WTC11 (cell line): ENCODE measurements around the gene TP63. TPM values are rescaled to one million over a fixed set of nuclear protein-coding genes. Genes with fewer than 3 reads are reported as not detected.

Source experiments
- ATAC-seq: fragments of 200-7000 bp; cut with Tn5 transposase; 2 replicates; pipeline ENCODE4 v1.10.0; 2021; ENCODE audit warnings: mild to moderate bottlenecking, moderate library complexity
- CTCF ChIA-PET: fragments of 300-600 bp; sonication (Branson Sonifier 250); formaldehyde crosslinking; loops from one replicate; lab custom pipeline; 2021; ENCODE audit warnings: antibody characterized with exemption; lab: Charles Lee
- POLR2A ChIA-PET: fragments of 350-600 bp; sonication (Branson Sonifier 250); formaldehyde crosslinking; loops from one replicate; lab custom pipeline; 2021; ENCODE audit warnings: antibody characterized with exemption; lab: Charles Lee
- DNase-seq: peaks from one replicate; pipeline ENCODE4 v3.0.0; 2021; ENCODE audit warnings: low spot score
- H3K27ac Mint-ChIP-seq: 2 replicates; pipeline ENCODE4 v1.8.0; 2021; ENCODE audit warnings: mixed read lengths
- H3K27me3 Mint-ChIP-seq: 2 replicates; pipeline ENCODE4 v1.8.0; 2021; ENCODE audit warnings: low read depth, mild to moderate bottlenecking, moderate library complexity, mixed read lengths
- H3K36me3 Mint-ChIP-seq: 2 replicates; pipeline ENCODE4 v1.8.0; 2021; ENCODE audit warnings: mixed read lengths
- H3K4me1 Mint-ChIP-seq: 2 replicates; pipeline ENCODE4 v1.8.0; 2022; ENCODE audit warnings: mixed read lengths
- H3K4me3 Mint-ChIP-seq: 2 replicates; pipeline ENCODE4 v1.8.0; 2021; ENCODE audit warnings: mild to moderate bottlenecking, moderate library complexity, mixed read lengths
- H3K9me3 Mint-ChIP-seq: 2 replicates; pipeline ENCODE4 v1.8.0; 2021; ENCODE audit warnings: mixed read lengths
- AR ChIP-seq: fragments of 250-450 bp; sonication (Bioruptor Pico); IDR thresholded peaks from 2 replicates; pipeline ENCODE4 v1.9.0; 2021; ENCODE audit warnings: mild to moderate bottlenecking
- ATF6 ChIP-seq: sonication (generic); formaldehyde crosslinking; IDR thresholded peaks from 2 replicates; pipeline ENCODE4 v1.8.1; 2023; ENCODE audit warnings: mild to moderate bottlenecking, missing genetic modification reagents
- CTCF ChIP-seq: fragments of 200-600 bp; IDR thresholded peaks from 2 replicates; pipeline ENCODE4 v1.8.0; 2022; ENCODE audit warnings: antibody characterized with exemption
- ESRRA ChIP-seq: sonication (generic); formaldehyde crosslinking; IDR thresholded peaks from 2 replicates; pipeline ENCODE4 v1.8.1; 2022; ENCODE audit warnings: mild to moderate bottlenecking, missing genetic modification reagents, borderline replicate concordance
- GRHL2 ChIP-seq: fragments of 250-450 bp; sonication (Bioruptor Pico); IDR thresholded peaks from 2 replicates; pipeline ENCODE4 v1.8.0; 2022; ENCODE audit warnings: mild to moderate bottlenecking, moderate library complexity; ENCODE audit not compliant: insufficient replicate concordance, severe bottlenecking
- HMGA2 ChIP-seq: fragments of 250-450 bp; sonication (Bioruptor Pico); IDR thresholded peaks from 2 replicates; pipeline ENCODE4 v1.4.0; 2021; ENCODE audit warnings: mild to moderate bottlenecking, moderate library complexity
- MXD4 ChIP-seq: fragments of 250-450 bp; sonication (Bioruptor Pico); IDR thresholded peaks from 2 replicates; pipeline ENCODE4 v1.8.0; 2021; ENCODE audit warnings: mild to moderate bottlenecking, moderate library complexity, borderline replicate concordance
- NFYB ChIP-seq: sonication (generic); formaldehyde crosslinking; conservative IDR thresholded peaks from 2 replicates; pipeline ENCODE4 v1.8.0; 2022; ENCODE audit warnings: low read depth, missing genetic modification reagents
- PREB ChIP-seq: sonication (generic); formaldehyde crosslinking; IDR thresholded peaks from 2 replicates; pipeline ENCODE4 v1.8.1; 2022; ENCODE audit warnings: mild to moderate bottlenecking, missing genetic modification reagents, moderate library complexity, borderline replicate concordance
- STAT6 ChIP-seq: sonication (generic); formaldehyde crosslinking; conservative IDR thresholded peaks from 2 replicates; pipeline ENCODE4 v1.8.1; 2023; ENCODE audit warnings: mild to moderate bottlenecking, low read depth, missing genetic modification reagents, moderate library complexity
- USF1 ChIP-seq: sonication (generic); formaldehyde crosslinking; IDR thresholded peaks from 2 replicates; pipeline ENCODE4 v1.8.0; 2022; ENCODE audit warnings: mild to moderate bottlenecking, missing genetic modification reagents
- ZNF219 ChIP-seq: sonication (generic); formaldehyde crosslinking; IDR thresholded peaks from 2 replicates; pipeline ENCODE4 v1.8.0; 2023; ENCODE audit warnings: missing genetic modification reagents, mild to moderate bottlenecking, borderline replicate concordance
- ZNF232 ChIP-seq: sonication (generic); formaldehyde crosslinking; IDR thresholded peaks from 2 replicates; pipeline ENCODE4 v1.8.0; 2022; ENCODE audit warnings: mild to moderate bottlenecking, missing genetic modification reagents
- ZNF263 ChIP-seq: sonication (generic); formaldehyde crosslinking; IDR thresholded peaks from 2 replicates; pipeline ENCODE4 v1.8.1; 2022; ENCODE audit warnings: low read depth, mild to moderate bottlenecking, moderate library complexity, missing genetic modification reagents
- ZNF423 ChIP-seq: fragments of 250-450 bp; sonication (Bioruptor Pico); IDR thresholded peaks from 2 replicates; pipeline ENCODE4 v2.1.2; 2022; ENCODE audit warnings: mild to moderate bottlenecking, moderate library complexity
- ZNF512 ChIP-seq: sonication (generic); formaldehyde crosslinking; IDR thresholded peaks from 2 replicates; pipeline ENCODE4 v1.8.1; 2022; ENCODE audit warnings: missing genetic modification reagents, borderline replicate concordance
- total RNA-seq: library from RNA; stranded (reverse); gene quantifications from 3 replicates; pipeline ENCODE4 v1.2.3, GENCODE V29; 2021
- TF ChIP-seq, protein P1 (sequence below): fragments of 250-450 bp; sonication (Bioruptor Pico); conservative IDR thresholded peaks from 2 replicates; pipeline ENCODE4 v1.9.0; 2021; ENCODE audit warnings: mild to moderate bottlenecking
- TF ChIP-seq, protein P2 (sequence below): sonication (generic); formaldehyde crosslinking; IDR thresholded peaks from 2 replicates; pipeline ENCODE4 v1.8.1; 2022; ENCODE audit warnings: low read depth, mild to moderate bottlenecking, moderate library complexity, missing genetic modification reagents, borderline replicate concordance
- TF ChIP-seq, protein P3 (sequence below): sonication (generic); formaldehyde crosslinking; IDR thresholded peaks from 2 replicates; pipeline ENCODE4 v1.8.0; 2022; ENCODE audit warnings: mild to moderate bottlenecking, missing genetic modification reagents

Gene TP63
- total RNA-seq, 1 experiment from 2014 or later, result 0.09 TPM

DNA sequence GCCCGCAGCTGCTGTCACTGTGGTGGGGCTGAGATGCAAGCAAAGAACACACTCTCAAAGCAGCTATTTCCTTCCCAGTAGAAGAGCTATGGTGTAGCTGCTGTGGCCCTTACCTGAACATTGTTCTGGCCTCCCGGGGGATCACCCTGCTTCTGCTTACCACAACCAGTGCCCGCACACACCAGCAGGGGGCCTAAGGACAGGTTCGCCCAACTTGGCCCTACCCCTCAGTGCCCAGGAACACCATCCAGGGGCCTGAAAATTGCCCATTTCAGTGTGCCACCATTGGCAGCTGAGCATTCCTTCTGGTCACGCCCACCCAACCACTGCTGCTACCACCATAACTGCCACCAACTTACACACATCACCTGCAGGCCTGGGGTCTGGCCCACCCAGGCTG lies 113.0 kb downstream of the TP63 start:
- peak; percentile 65 for ATAC-seq
- peaks cover 4% of the 10 kb centered on the region for H3K4me1 Mint-ChIP-seq
- no peaks in the 10 kb centered on the region for H3K27me3 Mint-ChIP-seq
- TF ChIP-seq MXD4 (CRISPR knock-in tag) (no peak), HMGA2 (CRISPR knock-in tag) (no peak), ATF6 (CRISPR knock-in tag) (no peak), ZNF232 (CRISPR knock-in tag) (no peak), ZNF263 (CRISPR knock-in tag) (no peak), ZNF512 (no peak), ZNF423 (no peak), ZNF219 (CRISPR knock-in tag) (no peak), PREB (CRISPR knock-in tag) (no peak), STAT6 (CRISPR knock-in tag) (no peak), CTCF (no peak), USF1 (no peak), NFYB (CRISPR knock-in tag) (no peak), ESRRA (CRISPR knock-in tag) (no peak), AR (CRISPR knock-in tag) (no peak), GRHL2 (CRISPR knock-in tag) (no peak)
- TF ChIP-seq, protein P1, sequence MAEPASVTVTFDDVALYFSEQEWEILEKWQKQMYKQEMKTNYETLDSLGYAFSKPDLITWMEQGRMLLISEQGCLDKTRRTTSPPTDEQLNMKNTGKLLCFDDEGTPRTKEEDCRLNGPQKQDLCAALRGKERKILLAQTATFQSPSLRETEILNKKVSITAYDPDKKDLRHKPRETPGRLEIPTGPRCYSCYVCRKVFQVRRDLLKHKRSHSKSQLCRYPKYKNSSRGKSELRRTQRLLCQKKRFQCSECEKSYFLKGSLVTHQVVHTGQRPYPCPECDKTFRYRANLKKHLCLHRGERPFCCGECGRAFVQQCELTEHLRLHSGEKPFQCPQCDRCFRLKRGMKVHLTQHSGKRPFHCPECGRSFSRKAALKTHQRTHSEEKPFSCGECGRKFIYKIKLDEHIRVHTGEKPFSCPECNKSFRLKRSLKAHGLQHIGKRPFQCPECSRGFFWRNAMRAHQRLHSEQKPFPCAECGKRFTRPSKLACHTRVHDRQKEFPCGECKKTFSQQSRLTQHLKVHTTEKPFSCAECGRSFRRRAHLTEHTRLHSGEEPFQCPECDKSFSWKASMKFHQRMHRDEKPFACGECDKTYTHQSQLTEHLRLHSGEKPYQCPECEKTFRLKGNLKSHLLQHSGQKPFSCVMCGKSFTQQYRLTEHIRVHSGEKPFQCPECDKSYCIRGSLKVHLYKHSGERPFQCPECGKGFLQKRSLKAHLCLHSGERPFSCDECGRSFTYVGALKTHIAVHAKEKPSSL (CRISPR knock-in tag), result no peak
- TF ChIP-seq, protein P2, sequence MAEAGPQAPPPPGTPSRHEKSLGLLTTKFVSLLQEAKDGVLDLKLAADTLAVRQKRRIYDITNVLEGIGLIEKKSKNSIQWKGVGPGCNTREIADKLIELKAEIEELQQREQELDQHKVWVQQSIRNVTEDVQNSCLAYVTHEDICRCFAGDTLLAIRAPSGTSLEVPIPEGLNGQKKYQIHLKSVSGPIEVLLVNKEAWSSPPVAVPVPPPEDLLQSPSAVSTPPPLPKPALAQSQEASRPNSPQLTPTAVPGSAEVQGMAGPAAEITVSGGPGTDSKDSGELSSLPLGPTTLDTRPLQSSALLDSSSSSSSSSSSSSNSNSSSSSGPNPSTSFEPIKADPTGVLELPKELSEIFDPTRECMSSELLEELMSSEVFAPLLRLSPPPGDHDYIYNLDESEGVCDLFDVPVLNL, result no peak
- TF ChIP-seq, protein P3, sequence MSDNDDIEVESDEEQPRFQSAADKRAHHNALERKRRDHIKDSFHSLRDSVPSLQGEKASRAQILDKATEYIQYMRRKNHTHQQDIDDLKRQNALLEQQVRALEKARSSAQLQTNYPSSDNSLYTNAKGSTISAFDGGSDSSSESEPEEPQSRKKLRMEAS (CRISPR knock-in tag), result no peak
- H3K4me3 Mint-ChIP-seq, result no peak overlapping the region
- peak; percentile 22 for DNase-seq
- ChIA-PET POLR2A (no interaction called here), CTCF (interaction anchor here (1.0 kb wide), 1 partner anchor 204 kb away, joined by 3 read pairs; no protein-coding TSS in a partner anchor)
- peaks cover 17% of the 10 kb centered on the region; the same call in 1 of the 2 replicates for H3K9me3 Mint-ChIP-seq
- H3K36me3 Mint-ChIP-seq, result peaks cover 8% of the 10 kb centered on the region; the same call in 1 of the 2 replicates
- H3K27ac Mint-ChIP-seq, result no peak overlapping the region
